DND-41 (cell line): Measurements from ENCODE around the gene MMP19.

Experiments used
- EZH2 ChIP-seq: IDR thresholded peaks from 3 replicates; pipeline ENCODE4 v1.6.1; 2012; ENCODE audit warnings: borderline replicate concordance, low read depth, mild to moderate bottlenecking, moderate library complexity, low read length, inconsistent platforms; ENCODE audit not compliant: severe bottlenecking
- TF ChIP-seq, protein P1 (sequence below): IDR thresholded peaks from 2 replicates; pipeline ENCODE4 v1.5.1; 2012; ENCODE audit warnings: borderline replicate concordance, low read length, moderate library complexity, mild to moderate bottlenecking; ENCODE audit not compliant: poor library complexity, severe bottlenecking; ENCODE audit errors: extremely low read depth

DNA sequence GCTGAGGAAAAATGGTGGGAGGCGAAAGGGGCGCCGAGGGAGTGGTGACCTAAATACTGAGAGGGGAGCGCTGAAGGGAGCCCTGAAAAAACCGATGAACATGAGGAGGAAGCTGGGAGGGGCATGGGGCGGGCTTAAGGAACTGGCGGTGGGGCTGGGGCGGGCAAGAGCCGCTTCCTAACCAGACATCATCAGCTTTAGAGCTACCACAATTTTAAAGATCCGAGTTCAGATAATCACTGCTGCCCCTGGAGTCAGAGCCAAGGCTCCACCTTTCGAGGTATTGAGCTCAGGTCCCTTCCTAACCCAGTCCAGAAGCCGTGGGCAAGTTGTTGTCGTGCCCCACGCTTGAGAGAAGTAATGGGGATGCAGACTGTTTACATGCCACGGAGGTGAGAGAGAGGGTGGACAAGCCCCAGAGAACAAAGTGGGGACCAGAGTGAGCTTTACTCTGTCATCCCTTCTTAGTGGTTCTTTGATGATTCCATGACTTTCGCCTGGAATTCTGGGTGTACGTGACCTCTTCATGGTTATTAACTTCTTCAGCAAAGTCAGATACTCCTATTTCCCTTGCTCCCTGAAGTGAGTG lies 24.5 kb downstream of the MMP19 start:
- TF ChIP-seq, protein P1, sequence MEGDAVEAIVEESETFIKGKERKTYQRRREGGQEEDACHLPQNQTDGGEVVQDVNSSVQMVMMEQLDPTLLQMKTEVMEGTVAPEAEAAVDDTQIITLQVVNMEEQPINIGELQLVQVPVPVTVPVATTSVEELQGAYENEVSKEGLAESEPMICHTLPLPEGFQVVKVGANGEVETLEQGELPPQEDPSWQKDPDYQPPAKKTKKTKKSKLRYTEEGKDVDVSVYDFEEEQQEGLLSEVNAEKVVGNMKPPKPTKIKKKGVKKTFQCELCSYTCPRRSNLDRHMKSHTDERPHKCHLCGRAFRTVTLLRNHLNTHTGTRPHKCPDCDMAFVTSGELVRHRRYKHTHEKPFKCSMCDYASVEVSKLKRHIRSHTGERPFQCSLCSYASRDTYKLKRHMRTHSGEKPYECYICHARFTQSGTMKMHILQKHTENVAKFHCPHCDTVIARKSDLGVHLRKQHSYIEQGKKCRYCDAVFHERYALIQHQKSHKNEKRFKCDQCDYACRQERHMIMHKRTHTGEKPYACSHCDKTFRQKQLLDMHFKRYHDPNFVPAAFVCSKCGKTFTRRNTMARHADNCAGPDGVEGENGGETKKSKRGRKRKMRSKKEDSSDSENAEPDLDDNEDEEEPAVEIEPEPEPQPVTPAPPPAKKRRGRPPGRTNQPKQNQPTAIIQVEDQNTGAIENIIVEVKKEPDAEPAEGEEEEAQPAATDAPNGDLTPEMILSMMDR = no peak
- TF ChIP-seq EZH2 = no peak
